ENCODE measurements around the gene SPAG16.

Gene SPAG16

DNA sequence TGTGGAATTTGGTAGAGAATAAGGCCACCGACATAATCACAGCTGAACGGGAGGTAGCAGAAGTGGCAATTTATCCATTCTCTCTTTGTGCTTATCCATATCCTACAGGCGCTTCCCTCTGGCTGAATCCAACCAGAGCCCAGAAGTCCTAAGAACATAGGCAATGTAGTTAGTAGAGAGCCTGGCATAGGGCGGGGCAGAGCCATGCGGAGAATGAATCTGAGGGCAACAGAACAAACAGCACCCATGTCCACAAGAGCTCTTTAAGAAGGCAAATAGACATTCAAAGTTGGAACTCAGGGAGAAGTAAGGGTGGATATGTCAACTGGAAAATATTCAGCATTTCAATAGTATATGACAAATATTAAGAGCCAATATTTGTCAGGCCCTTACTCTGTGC is 820.7 kb downstream of the SPAG16 start:
- TF ChIP-seq CTCF (conservative IDR thresholded peaks at IDR 0.05; ENCODE audit: low read length) = no peak
- no peak for TF ChIP-seq EZH2phosphoT487 (IDR thresholded peaks at IDR 0.05; ENCODE audit: borderline replicate concordance)
- Histone ChIP-seq H3K27me3 (ENCODE audit: insufficient read depth, low read length, poor library complexity, severe bottlenecking) (no peaks in the 10 kb centered on the region), H2AFZ (ENCODE audit: low read length) (no peak overlapping the region), H3K79me2 (ENCODE audit: insufficient read depth, low read length) (no peaks in the 10 kb centered on the region), H3K4me1 (ENCODE audit: insufficient read depth, low read length, poor library complexity, severe bottlenecking) (peaks cover 31% of the 10 kb centered on the region), H3F3A (ENCODE audit: low read depth) (peaks cover 7% of the 10 kb centered on the region; the same call in 1 of the 2 replicates), H3K9ac (ENCODE audit: low read depth, low read length, poor library complexity, severe bottlenecking) (no peak overlapping the region), H3K9me2 (replicated peaks; ENCODE audit: low read depth, low read length) (no peaks in the 10 kb centered on the region), H3K36me3 (ENCODE audit: insufficient read depth, low read length) (no peaks in the 10 kb centered on the region), H3K4me2 (ENCODE audit: low read depth, low read length, poor library complexity, severe bottlenecking) (peak overlapping the region; percentile 72), H3K9me3 (ENCODE audit: insufficient read depth, low read depth, low read length) (peaks cover 9% of the 10 kb centered on the region; the same call in 1 of the 2 replicates), H3K4me3 (ENCODE audit: low read length, poor library complexity, severe bottlenecking) (no peak overlapping the region), H4K20me1 (ENCODE audit: insufficient read depth, low read length, poor library complexity, severe bottlenecking) (no peaks in the 10 kb centered on the region)

DNA sequence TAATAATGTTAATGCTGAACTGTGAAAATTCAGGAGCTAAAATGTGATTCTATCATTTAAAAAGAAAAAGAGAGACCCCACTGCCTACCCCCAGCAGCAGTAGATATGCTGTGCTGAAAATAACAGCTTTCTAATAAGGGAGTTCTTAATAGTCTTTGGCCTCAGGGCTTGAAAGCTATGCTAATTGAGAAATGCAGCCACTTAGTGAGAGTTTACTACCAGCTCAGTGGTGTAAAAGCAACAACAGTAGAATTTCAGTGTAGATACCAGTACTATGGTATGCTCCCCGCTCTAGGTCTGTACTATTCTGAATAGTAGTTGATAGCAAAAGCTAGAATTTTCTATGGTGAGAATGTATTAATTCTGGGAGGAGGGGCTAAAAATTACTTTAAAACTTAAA is 823.5 kb downstream of the SPAG16 start:
- no peaks in the 10 kb centered on the region for H3K9me2 ChIP-seq (replicated peaks; ENCODE audit: low read depth, low read length)
- no peaks in the 10 kb centered on the region for H3K27me3 ChIP-seq (ENCODE audit: insufficient read depth, low read length, poor library complexity, severe bottlenecking)
- no peak overlapping the region for H2AFZ ChIP-seq (ENCODE audit: low read length)
- H4K20me1 ChIP-seq (ENCODE audit: insufficient read depth, low read length, poor library complexity, severe bottlenecking) = no peaks in the 10 kb centered on the region
- H3K36me3 ChIP-seq (ENCODE audit: insufficient read depth, low read length) = no peaks in the 10 kb centered on the region
- TF ChIP-seq EZH2phosphoT487 (IDR thresholded peaks at IDR 0.05; ENCODE audit: borderline replicate concordance) (no peak), CTCF (conservative IDR thresholded peaks at IDR 0.05; ENCODE audit: low read length) (no peak)
- H3K9ac ChIP-seq (ENCODE audit: low read depth, low read length, poor library complexity, severe bottlenecking) = no peak overlapping the region
- no peak overlapping the region for H3K4me2 ChIP-seq (ENCODE audit: low read depth, low read length, poor library complexity, severe bottlenecking)
- no peak overlapping the region for H3K4me3 ChIP-seq (ENCODE audit: low read length, poor library complexity, severe bottlenecking)
- H3F3A ChIP-seq (ENCODE audit: low read depth) = peaks cover 7% of the 10 kb centered on the region; the same call in 1 of the 2 replicates
- no peaks in the 10 kb centered on the region for H3K79me2 ChIP-seq (ENCODE audit: insufficient read depth, low read length)
- peaks cover 9% of the 10 kb centered on the region; the same call in 1 of the 2 replicates for H3K9me3 ChIP-seq (ENCODE audit: insufficient read depth, low read depth, low read length)
- H3K4me1 ChIP-seq (ENCODE audit: insufficient read depth, low read length, poor library complexity, severe bottlenecking) = peaks cover 31% of the 10 kb centered on the region

GRCh38 chr2:214108598-214108997 is 824.3 kb downstream of the SPAG16 start:
- no peak overlapping the region for H2AFZ ChIP-seq (ENCODE audit: low read length)
- no peaks in the 10 kb centered on the region for H3K9me2 ChIP-seq (replicated peaks; ENCODE audit: low read depth, low read length)
- TF ChIP-seq EZH2phosphoT487 (IDR thresholded peaks at IDR 0.05; ENCODE audit: borderline replicate concordance) (no peak), CTCF (conservative IDR thresholded peaks at IDR 0.05; ENCODE audit: low read length) (no peak)
- H3K9me3 ChIP-seq (ENCODE audit: insufficient read depth, low read depth, low read length) = peaks cover 9% of the 10 kb centered on the region; the same call in 1 of the 2 replicates
- H3K9ac ChIP-seq (ENCODE audit: low read depth, low read length, poor library complexity, severe bottlenecking) = no peak overlapping the region
- H3K79me2 ChIP-seq (ENCODE audit: insufficient read depth, low read length) = no peaks in the 10 kb centered on the region
- no peak overlapping the region for H3K4me2 ChIP-seq (ENCODE audit: low read depth, low read length, poor library complexity, severe bottlenecking)
- H3K4me1 ChIP-seq (ENCODE audit: insufficient read depth, low read length, poor library complexity, severe bottlenecking) = peaks cover 23% of the 10 kb centered on the region
- H3K36me3 ChIP-seq (ENCODE audit: insufficient read depth, low read length) = no peaks in the 10 kb centered on the region
- peaks cover 5% of the 10 kb centered on the region; the same call in 1 of the 2 replicates for H3F3A ChIP-seq (ENCODE audit: low read depth)
- no peaks in the 10 kb centered on the region for H3K27me3 ChIP-seq (ENCODE audit: insufficient read depth, low read length, poor library complexity, severe bottlenecking)
- no peak overlapping the region for H3K4me3 ChIP-seq (ENCODE audit: low read length, poor library complexity, severe bottlenecking)
- H4K20me1 ChIP-seq (ENCODE audit: insufficient read depth, low read length, poor library complexity, severe bottlenecking) = no peaks in the 10 kb centered on the region
